Measurements from ENCODE around the gene MRPL11. TPM values are rescaled to one million over a fixed set of nuclear protein-coding genes. Genes with fewer than 3 reads are reported as not detected.

The MRPL11 gene
- total and polyA plus RNA-seq, 2 of the 13 experiments (the other 11 are each of a cell fraction or from before 2014, with no cell fraction given): 72.9 to 176 TPM

- TF ChIP-seq ZFP41 (CRISPR knock-in tag; IDR thresholded peaks at IDR 0.05; ENCODE audit: borderline replicate concordance) (no peak), ZNF350 (CRISPR knock-in tag; IDR thresholded peaks at IDR 0.05; ENCODE audit: borderline replicate concordance, low read depth) (peak; percentile 68; the same call in 1 of the 2 replicates), DMTF1 (CRISPR knock-in tag; IDR thresholded peaks at IDR 0.05) (no peak), ZNF737 (CRISPR knock-in tag; IDR thresholded peaks at IDR 0.05; ENCODE audit: borderline replicate concordance) (no peak), ZNF605 (CRISPR knock-in tag; IDR thresholded peaks at IDR 0.05) (no peak), TAF1 (CRISPR knock-in tag; IDR thresholded peaks at IDR 0.05) (no peak), SRF (IDR thresholded peaks at IDR 0.05; ENCODE audit: low read depth, low read length) (no peak), MBD4 (IDR thresholded peaks at IDR 0.05; ENCODE audit: borderline replicate concordance, low read length) (no peak), SALL1 (CRISPR knock-in tag; IDR thresholded peaks at IDR 0.05) (peak; percentile 76), ZNF687 (CRISPR knock-in tag; IDR thresholded peaks at IDR 0.05) (peak; percentile 58), RFX1 (IDR thresholded peaks at IDR 0.05) (peak; percentile 38; the same call in 1 of the 2 replicates), JDP2 (CRISPR knock-in tag; IDR thresholded peaks at IDR 0.05; ENCODE audit: borderline replicate concordance) (no peak), ESRRA (CRISPR knock-in tag; IDR thresholded peaks at IDR 0.05; ENCODE audit: low read depth) (no peak), PHF8 (CRISPR knock-in tag; IDR thresholded peaks at IDR 0.05) (no peak), ZNF235 (CRISPR knock-in tag; IDR thresholded peaks at IDR 0.05; ENCODE audit: borderline replicate concordance) (no peak), ZBTB25 (CRISPR knock-in tag; IDR thresholded peaks at IDR 0.05) (no peak), RFXANK (CRISPR knock-in tag; IDR thresholded peaks at IDR 0.05) (no peak), ZNF263 (CRISPR knock-in tag; IDR thresholded peaks at IDR 0.05) (no peak), ZNF354B (CRISPR knock-in tag; IDR thresholded peaks at IDR 0.05) (no peak), ZNF841 (CRISPR knock-in tag; IDR thresholded peaks at IDR 0.05; ENCODE audit: borderline replicate concordance) (no peak), SMAD9 (CRISPR knock-in tag; IDR thresholded peaks at IDR 0.05) (no peak), ZNF34 (CRISPR knock-in tag; IDR thresholded peaks at IDR 0.05; ENCODE audit: borderline replicate concordance) (no peak), ZBTB38 (CRISPR knock-in tag; IDR thresholded peaks at IDR 0.05) (no peak), GPN1 (CRISPR knock-in tag; IDR thresholded peaks at IDR 0.05; ENCODE audit: borderline replicate concordance) (no peak)
Measured at GRCh38 chr11:66408488-66409214, 30.0 kb downstream of the MRPL11 start (continued).

Data from HepG2 (cell line).